Activated T-cell treated with anti-CD3 and anti-CD28 coated beads for 48 hours (primary cell): Measurements from ENCODE around the gene ZDHHC3.
"Not testable (repeated sequence)": the region's sequence is repeated elsewhere in the genome, so short reads cannot be mapped to it uniquely, and the experiment has no call there.

Experiments used
- DNase-seq: peaks from one replicate; pipeline ENCODE4 v3.0.0-alpha.2; 2020; ENCODE audit warnings: low read depth

ZDHHC3 gene

DNA sequence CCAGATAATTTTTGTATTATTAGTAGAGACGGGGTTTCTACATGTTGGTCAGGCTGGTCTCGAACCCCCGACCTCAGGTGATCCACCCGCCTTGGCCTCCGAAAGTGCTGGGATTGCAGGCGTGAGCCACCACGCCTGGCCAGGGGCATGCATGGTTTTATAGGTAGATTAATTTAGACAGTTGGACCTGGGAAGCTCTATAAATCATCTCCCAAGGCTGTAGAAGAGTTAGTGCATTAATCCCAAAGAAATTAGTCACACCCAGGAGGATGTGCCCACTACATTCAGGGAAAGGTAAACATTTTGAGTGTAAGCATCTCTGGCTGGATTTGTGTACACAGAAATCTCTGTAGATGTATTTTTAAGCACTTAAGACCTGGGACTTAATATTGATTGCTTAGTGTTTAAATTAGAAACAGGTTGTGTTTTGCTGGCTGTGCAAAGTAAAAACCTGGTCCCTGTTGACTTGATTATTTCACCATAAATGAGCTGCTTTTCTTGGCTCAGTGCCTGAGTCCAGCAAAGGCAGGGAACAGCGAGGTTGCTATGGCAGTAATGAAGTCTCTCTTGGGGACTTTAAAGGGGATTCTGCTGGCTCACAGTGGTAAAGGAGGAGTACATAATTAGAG is 19.3 kb upstream of the ZDHHC3 start:
- DNase-seq, result no peak

DNA sequence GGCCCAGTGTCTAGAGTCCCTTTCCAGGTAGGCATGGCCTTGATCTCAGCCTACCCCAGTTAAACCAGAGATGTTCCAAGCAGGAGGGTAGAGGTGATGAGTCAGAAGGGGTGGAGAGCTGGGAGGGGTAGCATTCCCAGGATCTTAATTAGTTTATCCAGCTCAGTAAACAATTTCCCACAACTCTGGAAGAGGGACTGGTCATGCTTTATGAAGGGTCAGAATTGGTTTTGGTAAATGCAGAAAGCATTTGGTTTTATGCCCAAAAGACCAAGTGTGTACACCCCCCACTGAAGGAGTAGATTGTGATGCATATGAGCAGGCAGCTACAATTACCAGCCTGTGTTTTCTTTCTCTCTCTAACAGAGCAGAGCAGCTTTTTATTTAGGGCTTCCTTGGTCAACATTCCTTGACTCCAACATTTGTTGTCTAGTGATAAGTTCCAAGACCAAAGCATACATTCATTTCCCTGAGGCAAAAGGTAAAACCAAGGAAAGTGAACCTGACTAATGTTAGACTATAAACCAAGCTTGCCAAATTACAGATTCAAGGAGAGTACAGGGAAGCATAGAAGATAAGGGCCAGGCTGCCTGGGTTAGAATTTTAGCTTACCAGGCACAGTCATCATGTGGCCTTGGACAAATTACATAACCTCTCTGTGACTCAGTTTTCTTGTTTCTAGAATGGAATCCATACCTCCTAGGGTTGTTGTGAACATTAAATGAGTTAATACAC is 17.7 kb upstream of the ZDHHC3 start:
- no peak for DNase-seq

DNA sequence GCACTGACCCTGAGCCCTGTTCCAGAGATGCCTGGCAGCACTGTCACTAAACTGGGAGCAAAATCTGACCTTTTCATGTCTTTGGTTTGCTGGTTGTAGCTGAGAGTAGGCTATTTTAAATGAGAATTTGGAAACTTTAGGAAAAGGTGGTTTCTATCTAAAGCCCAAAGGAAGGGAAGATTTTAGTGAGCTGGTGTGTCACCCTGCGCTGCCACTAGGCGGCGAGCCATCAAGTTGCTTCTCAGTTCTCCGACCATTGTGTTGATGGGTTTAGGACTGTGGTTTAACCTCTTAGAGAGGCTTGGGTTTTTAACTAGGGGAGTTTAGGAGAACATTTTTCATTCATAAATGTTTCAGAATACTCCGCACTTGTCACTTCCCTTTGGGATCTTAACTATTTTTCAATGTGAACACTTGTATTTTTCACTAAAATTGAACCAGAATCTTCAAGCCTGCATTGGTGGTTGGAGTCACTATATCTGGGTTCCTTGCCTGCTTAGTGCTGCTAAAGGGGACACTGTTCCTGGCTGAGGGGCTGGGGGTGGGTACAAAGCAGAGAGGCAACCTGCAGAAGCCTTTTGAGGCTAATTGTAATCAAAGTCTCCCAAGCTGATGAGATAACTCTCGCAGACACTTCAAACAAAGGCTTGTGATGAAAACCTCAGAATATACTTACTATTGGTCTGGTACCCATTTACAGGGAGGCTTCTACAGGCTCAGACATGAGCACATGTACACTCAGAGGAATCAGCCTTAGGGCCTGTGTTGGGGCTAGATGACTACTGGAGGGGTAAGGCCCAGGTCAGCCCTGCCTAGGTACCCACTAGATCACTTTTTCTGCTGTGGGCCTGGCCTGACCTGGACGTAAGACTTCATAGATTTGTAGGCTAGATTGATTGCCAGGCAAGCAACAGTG is 16.8 kb upstream of the ZDHHC3 start:
- no peak for DNase-seq

DNA sequence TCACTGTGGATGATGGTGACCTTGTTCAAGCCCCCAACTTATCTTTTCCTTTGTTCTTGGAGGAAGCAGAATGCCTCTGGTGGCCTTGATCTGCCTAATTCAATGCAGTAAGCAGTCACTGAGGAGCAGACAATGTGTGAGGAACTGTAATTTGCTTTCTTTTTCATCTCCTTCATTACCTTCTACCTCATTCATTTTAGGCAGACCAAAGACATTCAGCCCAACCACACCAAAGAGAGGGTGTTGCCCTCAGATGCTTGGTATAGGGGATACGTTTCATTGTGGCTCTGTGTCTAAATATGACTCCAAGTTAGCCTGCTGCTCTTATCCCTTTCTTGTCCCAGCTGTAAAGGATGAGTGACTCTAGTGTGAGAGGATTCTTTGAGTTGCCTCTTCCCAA is 15.4 kb upstream of the ZDHHC3 start:
- no peak for DNase-seq

DNA sequence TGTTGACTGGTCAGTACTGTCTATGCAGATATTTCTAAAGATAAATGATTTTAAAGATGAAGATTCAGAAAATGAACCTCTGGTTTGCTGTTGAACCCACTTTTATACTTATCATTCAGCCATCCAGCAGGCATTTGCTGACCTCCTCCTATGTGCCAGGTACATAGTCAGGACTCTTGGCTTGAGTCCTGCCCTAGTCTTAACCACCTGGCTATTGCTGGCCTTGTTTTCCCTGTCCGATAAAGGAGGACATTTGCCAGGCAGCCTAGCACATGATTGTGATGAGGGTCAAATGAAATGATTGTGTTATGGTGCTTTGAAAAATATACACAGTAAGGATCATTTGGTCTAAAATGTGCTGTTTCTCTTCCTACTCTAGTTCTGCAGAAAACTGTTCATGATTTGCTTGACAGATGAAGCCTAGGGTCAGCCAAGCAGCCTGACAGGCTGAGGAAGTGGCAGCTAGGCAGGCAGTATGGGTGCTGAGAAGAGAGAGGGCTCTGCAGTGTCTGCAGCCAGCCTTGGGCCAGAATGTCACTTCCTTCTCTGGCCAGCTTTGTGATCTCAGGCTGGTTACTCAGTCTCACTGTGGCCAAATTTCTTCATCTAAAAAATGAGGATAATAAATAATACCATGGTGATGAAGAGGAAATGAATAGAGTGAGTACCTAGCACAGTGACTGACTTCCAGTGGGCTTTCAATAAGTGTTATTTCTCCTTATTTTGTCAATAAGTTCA is 13.8 kb upstream of the ZDHHC3 start:
- no peak for DNase-seq

DNA sequence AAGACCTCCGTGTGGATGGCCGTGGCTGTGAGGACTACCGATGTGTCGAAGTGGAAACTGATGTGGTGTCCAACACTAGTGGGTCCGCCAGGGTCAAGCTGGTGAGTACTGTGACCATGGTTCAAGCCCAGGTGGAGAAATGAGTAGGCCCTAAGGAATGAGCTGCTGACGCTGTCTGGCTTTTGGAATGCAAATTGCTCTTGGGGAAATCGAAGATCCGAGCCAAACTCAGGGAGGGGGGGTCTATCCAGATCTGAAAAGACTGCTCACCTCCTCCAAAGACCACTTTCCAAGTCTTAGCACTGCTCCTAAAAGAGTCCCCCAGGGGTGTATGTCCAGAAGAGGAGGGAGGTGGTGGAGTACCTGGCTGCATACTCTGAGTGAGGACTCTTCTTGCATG is 13.2 kb upstream of the ZDHHC3 start:
- no peak for DNase-seq

DNA sequence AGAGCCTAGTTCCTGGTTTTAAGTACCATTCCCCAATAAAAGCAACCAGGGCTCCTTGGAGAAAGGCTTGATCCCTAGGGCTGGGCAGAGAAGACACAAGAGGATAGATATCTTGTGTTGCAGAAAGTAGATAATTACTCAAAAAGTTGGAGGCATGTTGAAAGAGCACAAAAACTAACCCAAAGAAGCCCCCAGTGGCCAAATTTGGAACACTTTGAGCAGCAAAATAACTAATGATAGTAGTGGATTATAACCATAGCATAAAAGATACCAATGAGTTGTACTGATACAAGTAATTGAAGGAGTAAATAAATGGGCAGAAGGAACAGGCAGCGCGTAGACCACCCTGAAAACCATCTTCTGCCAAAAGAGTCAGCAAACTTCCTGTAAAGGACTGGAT is 12.1 kb upstream of the ZDHHC3 start:
- DNase-seq, result no peak

DNA sequence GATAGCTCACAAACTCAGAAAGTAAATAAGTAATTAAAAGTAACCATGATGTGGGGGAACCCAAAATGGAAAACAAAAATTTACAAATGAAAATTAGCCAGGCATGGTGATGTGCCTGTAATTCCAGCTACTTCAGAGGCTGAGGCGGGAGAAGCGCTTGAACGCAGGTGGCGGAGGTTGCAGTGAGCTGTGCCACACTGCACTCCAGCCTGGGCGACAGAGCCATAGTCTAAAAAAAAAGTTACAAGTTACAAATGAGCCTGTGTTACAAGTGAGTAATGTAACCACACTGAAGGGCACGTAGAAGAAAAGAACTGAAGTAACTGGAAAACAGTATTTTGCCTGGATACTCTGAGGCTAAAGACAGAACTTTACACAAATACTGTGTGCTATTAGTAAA is 11.4 kb upstream of the ZDHHC3 start:
- DNase-seq, result no peak

DNA sequence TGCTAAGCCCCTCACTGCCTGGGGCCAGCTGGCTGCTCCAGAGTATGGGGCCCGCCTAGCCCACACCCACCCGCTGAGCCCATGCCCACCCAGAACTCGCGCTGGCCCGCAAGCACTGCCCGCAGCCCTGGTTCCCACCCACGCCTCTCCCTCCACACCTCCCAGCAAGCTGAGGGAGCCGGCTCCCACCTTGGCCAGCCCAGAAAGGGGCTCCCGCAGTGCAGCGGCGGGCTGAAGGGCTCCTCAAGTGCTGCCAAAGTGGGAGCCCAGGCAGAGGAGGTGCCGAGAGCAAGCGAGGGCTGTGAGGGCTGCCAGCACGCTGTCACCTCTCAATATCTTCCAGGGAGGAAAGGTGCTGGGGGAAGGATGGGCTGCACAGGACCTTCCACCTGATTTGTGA is 10.4 kb upstream of the ZDHHC3 start:
- DNase-seq, result not testable (repeated sequence)

DNA sequence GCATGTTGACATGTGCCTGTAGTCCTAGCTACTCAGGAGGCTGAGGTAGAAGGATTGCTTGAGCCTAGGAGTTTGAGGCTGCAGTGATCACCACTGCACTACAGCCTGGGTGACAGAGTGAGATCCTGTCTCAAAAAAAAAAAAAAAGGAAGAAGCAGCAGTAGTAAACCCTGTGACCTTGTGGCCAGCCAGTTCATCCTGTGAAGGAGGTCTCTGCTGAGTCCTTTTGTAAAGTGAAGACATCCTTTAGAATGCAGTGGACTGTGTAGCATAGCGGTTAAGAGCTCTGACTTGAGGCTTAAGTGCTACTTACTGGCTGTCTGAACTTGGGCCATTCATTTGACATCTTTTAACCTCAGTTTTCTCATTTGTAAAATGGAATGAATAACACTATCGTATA is 8.4 kb upstream of the ZDHHC3 start:
- no peak for DNase-seq

DNA sequence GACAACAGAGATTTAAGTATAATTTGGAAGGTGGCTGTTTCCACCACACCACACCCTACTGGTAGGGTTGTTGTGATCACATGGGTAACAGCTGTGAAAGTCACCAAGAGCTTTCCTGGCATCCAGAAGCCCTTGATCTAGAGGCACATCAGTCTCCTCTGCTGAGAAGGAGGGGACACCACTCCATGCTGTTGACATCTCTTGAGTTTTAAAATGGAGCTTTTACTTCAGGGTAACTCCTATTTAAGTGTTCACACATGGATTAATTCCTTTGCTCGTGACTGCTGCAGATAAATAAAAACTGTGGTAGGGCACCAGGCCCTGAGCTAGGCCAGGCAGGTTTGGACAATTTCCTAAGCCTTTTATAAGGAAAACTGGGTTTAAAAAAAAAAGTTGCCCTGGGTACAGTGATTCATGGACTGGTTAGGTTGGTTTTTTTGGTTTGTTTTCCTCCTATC is 7.5 kb upstream of the ZDHHC3 start:
- DNase-seq, result no peak

DNA sequence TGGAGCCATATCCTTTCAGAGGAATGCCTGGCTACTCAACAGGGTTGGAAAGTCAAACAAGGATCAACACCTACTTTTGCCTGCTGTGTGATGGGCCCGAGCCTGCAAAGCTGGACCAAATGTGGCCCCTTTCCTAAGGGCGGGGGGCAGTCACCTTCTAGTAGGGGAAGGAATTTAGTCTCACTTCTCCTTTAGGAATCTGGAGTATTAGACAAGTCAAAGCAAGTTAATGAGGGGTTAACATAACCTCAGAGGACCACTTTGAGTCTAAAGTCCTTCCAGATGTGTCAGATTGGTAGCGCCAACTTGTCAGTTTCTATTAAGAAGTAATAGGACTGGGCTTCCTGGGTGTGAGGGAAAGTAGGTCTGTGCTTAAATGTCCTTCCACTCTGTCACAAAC is 6.8 kb upstream of the ZDHHC3 start:
- DNase-seq, result no peak

DNA sequence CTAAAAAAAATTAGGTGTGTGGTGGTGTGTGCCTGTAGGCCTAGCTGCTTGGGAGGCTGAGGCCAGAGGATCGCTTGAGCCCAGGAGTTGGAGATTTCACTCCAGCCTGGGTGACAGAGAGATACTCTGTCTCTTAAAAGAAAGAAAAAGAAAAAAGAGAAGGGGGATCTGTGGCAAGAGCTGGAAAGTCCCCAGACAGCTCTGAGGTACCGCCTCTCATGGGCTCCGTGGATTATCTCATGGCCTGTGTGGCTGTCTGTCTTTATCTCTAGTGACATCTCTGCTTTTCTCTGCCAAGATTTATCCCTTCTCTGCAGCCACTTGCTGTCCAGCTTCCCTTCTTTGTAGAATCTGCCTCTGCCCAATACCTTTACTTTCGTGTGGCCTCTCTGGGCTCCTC is 5.8 kb upstream of the ZDHHC3 start:
- no peak for DNase-seq

DNA sequence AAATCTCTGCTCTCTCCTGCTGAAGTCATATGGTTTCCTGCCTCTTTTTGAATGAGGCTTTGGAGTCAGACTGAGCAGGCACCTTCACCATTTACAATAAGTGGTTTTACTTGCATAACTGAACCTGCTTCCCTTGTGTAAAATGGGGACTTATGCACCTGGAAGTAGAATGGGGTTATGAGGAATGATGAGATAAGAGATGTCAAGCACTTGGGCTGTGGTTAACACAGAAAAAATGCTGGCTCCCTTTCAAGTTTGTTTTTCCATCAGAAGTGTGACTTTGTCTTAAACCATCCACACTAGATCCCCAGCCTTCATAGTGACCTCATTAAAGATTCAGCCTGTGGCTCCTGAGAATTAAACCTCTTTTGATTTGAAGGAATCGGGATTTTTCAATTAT is 5.2 kb upstream of the ZDHHC3 start:
- no peak for DNase-seq

DNA sequence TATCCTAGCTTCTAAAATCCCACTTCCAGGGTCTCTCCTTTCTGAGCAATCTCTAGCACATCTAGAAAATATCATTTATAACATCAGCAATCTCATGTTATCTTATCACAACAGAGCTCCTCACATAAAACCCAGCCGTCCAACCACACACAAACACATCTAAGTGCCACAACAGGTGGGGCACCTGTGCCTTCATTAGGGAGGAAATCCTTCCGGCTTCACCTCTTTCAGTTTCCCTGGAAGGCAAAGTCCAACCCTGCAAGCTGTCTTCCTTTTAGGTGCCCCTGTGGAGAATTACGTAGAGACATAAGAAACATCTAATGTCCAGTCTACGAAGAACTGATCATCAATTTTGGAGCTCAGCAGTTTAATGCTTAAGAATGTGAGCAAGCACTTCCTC is 1.6 kb downstream of the ZDHHC3 start:
- no peak for DNase-seq

DNA sequence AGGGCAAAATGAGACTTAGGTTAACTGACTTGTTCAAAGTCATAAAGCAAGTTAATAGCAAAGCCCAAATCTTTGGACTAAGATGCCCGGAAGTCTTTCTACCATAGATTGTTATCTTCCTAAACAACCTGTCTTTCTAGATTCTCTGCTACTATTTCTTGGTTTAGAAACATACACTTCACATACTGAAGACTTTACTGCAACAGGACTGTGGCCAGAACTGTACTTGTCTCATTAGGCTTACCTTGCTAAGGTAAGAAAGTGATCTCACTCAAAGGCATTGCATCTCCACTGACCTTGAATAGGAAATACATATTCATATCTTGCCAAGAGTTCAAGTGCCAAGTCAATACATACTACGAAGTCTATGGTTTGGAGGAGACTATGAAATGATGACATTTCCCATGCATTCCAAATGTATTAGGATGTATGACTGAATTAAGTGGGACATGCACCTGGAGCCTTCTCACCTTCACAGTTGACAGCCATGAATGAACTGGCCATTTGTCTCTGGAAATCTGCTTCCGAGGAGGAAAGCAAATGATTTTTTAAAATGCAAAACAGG is 5.0 kb downstream of the ZDHHC3 start:
- DNase-seq, result no peak

DNA sequence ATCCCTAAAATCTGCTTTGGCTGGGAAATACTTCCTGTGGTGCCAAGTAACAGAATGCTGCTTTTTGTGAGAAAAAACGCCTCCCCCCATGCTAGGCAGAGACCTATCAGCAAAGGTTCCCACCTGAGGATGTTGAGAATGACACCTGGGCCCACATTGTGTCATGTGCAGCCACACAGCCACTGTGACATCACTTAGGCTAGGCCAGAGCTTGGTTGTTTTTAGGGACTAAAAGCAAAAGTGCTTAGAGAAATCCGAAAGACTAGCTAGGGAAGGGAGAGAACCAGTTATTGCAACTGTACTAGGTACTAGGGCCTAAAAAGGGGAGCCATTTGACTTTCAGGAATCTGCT is 6.2 kb downstream of the ZDHHC3 start:
- DNase-seq, result no peak

DNA sequence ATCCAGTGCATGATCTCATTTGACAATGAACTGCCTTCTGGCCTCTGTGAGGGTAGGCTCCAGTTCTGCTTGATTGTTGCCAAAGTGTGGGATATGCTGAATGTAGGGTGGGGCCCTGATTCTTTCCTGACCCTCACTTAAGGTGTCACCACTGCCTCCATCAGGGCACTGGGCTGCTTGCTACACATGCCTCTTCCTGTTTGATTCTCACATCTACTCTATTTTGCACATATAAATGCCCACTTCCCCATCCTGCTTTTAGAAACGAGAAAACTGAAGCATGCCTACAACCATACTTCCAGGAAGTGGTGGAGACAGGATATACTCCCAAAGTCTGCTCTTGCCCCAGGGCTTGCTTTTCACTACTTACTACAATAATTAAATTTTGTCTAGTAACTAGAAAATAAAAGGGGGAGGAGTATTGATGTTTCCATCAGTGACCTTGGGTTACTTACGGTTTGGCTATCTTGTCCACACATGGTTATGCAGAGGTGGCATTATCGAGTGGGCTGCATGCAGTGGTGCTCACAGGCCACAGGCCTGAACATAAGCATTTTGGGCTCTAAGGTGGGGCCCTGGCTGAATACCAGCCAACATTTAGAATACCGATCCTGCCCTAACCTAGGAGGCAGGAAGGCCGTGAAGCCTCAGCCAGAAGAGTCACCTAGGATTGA is 6.7 kb downstream of the ZDHHC3 start:
- DNase-seq, result no peak

DNA sequence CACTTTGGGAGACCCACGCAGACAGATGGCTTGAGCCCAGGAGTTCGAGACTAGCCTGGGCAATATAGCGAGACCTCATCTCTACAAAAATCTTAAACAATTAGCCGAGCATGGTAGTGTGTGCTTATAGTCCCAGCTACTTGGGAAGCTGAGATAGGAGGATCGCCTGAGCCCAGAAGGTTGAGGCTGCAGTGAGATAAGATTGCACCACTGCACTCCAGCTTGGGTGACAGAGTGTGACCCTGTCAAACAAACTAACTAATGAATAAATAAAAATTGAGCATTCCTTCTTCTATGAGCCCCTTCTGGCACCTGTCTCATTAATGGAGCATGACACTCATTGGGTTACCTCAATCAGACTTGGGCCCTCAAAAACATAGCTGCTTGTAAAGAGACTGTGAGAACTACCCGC is 7.5 kb downstream of the ZDHHC3 start:
- no peak for DNase-seq

DNA sequence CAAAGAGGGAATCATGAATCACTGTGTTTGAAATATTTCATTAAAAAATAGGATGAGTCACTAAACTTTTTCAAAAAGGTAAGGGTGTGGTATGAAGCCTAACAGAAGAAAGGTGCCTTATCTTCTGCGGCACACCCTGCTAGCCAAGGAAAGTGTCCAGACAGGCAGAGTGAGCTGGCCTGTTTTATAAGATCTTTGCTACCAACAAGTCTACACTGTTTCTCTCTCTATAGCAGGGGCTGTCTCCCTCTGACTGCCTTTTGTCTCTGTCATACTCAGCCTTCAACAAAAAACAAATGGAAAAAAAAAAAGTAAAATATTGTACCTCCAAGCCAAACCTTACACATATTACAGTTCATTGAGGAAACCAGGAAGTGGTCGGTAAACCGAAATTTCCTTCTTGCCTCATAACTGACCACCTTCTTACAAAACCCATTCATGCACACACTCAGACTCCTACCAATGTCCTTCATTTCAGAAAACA is 9.1 kb downstream of the ZDHHC3 start:
- no peak for DNase-seq

DNA sequence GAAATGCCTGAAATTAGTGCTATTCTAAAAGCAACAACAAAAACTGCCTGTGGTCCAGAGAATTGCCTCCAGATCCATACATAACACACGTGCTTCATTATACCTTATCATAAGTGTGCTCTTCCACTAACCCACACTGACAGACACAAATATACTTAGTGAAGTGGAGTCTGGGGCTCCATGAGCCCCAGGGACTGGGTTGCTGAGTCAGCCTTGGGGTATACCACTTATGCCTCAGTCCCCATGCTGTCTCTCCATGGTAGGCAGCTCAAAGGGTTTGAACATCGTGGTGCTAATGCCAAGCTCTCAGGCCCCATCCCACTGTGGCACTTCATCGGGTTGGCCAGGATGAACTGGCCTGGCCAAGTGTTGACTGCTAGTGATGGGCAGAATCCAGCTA is 10.8 kb downstream of the ZDHHC3 start:
- DNase-seq, result no peak
